HUES48 (cell line): Measurements from ENCODE around the gene GLMP.

Source experiments
- H3K27ac ChIP-seq: one replicate; pipeline ENCODE4 v1.7.0; 2013; ENCODE audit warnings: low read depth, low read length, inconsistent platforms
- H3K27me3 ChIP-seq: 2 replicates; pipeline ENCODE4 v1.6.1; 2013; ENCODE audit warnings: mild to moderate bottlenecking, low read length; ENCODE audit not compliant: control insufficient read depth, insufficient read depth
- H3K36me3 ChIP-seq: 2 replicates; pipeline ENCODE4 v1.6.1; 2013; ENCODE audit warnings: low read length; ENCODE audit not compliant: control insufficient read depth, insufficient read depth
- H3K4me1 ChIP-seq: 2 replicates; pipeline ENCODE4 v1.6.1; 2013; ENCODE audit warnings: mild to moderate bottlenecking, low read length; ENCODE audit not compliant: control insufficient read depth, insufficient read depth
- H3K4me3 ChIP-seq: 2 replicates; pipeline ENCODE4 v1.5.1; 2013; ENCODE audit warnings: mild to moderate bottlenecking, low read depth, low read length
- H3K9ac ChIP-seq: 2 replicates; pipeline ENCODE4 v1.6.1; 2013; ENCODE audit warnings: mild to moderate bottlenecking, low read depth, low read length, moderate library complexity
- H3K9me3 ChIP-seq: 2 replicates; pipeline ENCODE4 v1.6.1; 2013; ENCODE audit warnings: low read length; ENCODE audit not compliant: control insufficient read depth, insufficient read depth

Gene GLMP

GRCh38 chr1:156316909-156317308 is 21.4 kb upstream of the GLMP start:
- H3K4me1 ChIP-seq: no peaks in the 10 kb centered on the region
- no peaks in the 10 kb centered on the region for H3K27me3 ChIP-seq
- H3K9me3 ChIP-seq: no peaks in the 10 kb centered on the region
- H3K36me3 ChIP-seq: peaks cover 95% of the 10 kb centered on the region
- H3K4me3 ChIP-seq: no peak overlapping the region
- no peak overlapping the region for H3K9ac ChIP-seq
- no peak overlapping the region for H3K27ac ChIP-seq

- Histone ChIP-seq H3K4me1 (no peaks in the 10 kb centered on the region), H3K27me3 (no peaks in the 10 kb centered on the region), H3K27ac (no peak overlapping the region), H3K4me3 (no peak overlapping the region), H3K9ac (no peak overlapping the region), H3K36me3 (peaks cover 91% of the 10 kb centered on the region), H3K9me3 (no peaks in the 10 kb centered on the region)
Observed at GRCh38 chr1:156310962-156311361, 15.5 kb upstream of the GLMP start.

GRCh38 chr1:156308078-156308477 is 12.6 kb upstream of the GLMP start:
- Histone ChIP-seq H3K27me3 (no peaks in the 10 kb centered on the region), H3K36me3 (peaks cover 77% of the 10 kb centered on the region), H3K27ac (no peak overlapping the region), H3K4me3 (no peak overlapping the region), H3K4me1 (no peaks in the 10 kb centered on the region), H3K9ac (no peak overlapping the region), H3K9me3 (no peaks in the 10 kb centered on the region)

GRCh38 chr1:156305215-156305614 is 9.7 kb upstream of the GLMP start:
- Histone ChIP-seq H3K4me1 (no peaks in the 10 kb centered on the region), H3K27me3 (no peaks in the 10 kb centered on the region), H3K9ac (no peak overlapping the region), H3K9me3 (no peaks in the 10 kb centered on the region), H3K27ac (no peak overlapping the region), H3K4me3 (no peak overlapping the region), H3K36me3 (peaks cover 50% of the 10 kb centered on the region)

- H3K27ac ChIP-seq: no peak overlapping the region
- H3K4me1 ChIP-seq: no peaks in the 10 kb centered on the region
- no peak overlapping the region for H3K4me3 ChIP-seq
- H3K9ac ChIP-seq: no peak overlapping the region
- H3K36me3 ChIP-seq: peaks cover 30% of the 10 kb centered on the region
- H3K27me3 ChIP-seq: no peaks in the 10 kb centered on the region
- H3K9me3 ChIP-seq: no peaks in the 10 kb centered on the region
Observed at GRCh38 chr1:156303241-156303640, 7.8 kb upstream of the GLMP start.

- Histone ChIP-seq H3K4me1 (no peaks in the 10 kb centered on the region), H3K36me3 (0 out of 2 replicates have a peak, but pooled peaks cover 3% of the 10 kb centered on the region), H3K9ac (no peak within 1 kb of the TSS), H3K27me3 (no peaks in the 10 kb centered on the region), H3K9me3 (no peaks in the 10 kb centered on the region), H3K27ac (no peak within 1 kb of the TSS), H3K4me3 (no peak within 1 kb of the TSS)
Observed at GRCh38 chr1:156298852-156299357, 3.4 kb upstream of the GLMP start, which contains the start of gene VHLL. TSS of gene VHLL (minus strand) at chr1:156299307. CDS start at chr1:156299189, 118 bp downstream.

GRCh38 chr1:156293895-156294294 is 1.6 kb downstream of the GLMP start:
- Histone ChIP-seq H3K4me3 (no peak overlapping the region), H3K9ac (no peak overlapping the region), H3K27ac (no peak overlapping the region), H3K9me3 (no peaks in the 10 kb centered on the region), H3K4me1 (no peaks in the 10 kb centered on the region), H3K27me3 (no peaks in the 10 kb centered on the region), H3K36me3 (peaks cover 12% of the 10 kb centered on the region)

- H3K27me3 ChIP-seq: no peaks in the 10 kb centered on the region
- no peak overlapping the region for H3K9ac ChIP-seq
- no peak overlapping the region for H3K4me3 ChIP-seq
- H3K9me3 ChIP-seq: no peaks in the 10 kb centered on the region
- no peak overlapping the region for H3K27ac ChIP-seq
- H3K4me1 ChIP-seq: no peaks in the 10 kb centered on the region
- peaks cover 12% of the 10 kb centered on the region for H3K36me3 ChIP-seq
Observed at GRCh38 chr1:156293098-156293434, 2.4 kb downstream of the GLMP start.

GRCh38 chr1:156291226-156292061 is 4.0 kb downstream of the GLMP start:
- H3K4me3 ChIP-seq: peak overlapping the region; percentile 72
- no peaks in the 10 kb centered on the region for H3K9me3 ChIP-seq
- H3K27me3 ChIP-seq: no peaks in the 10 kb centered on the region
- no peak overlapping the region for H3K9ac ChIP-seq
- no peaks in the 10 kb centered on the region for H3K4me1 ChIP-seq
- H3K27ac ChIP-seq: peak overlapping the region; percentile 49
- H3K36me3 ChIP-seq: peaks cover 12% of the 10 kb centered on the region

- H3K4me1 ChIP-seq: no peaks in the 10 kb centered on the region
- H3K4me3 ChIP-seq: no peak overlapping the region
- no peaks in the 10 kb centered on the region for H3K9me3 ChIP-seq
- H3K27me3 ChIP-seq: no peaks in the 10 kb centered on the region
- no peak overlapping the region for H3K9ac ChIP-seq
- peaks cover 12% of the 10 kb centered on the region for H3K36me3 ChIP-seq
- H3K27ac ChIP-seq: no peak overlapping the region
Observed at GRCh38 chr1:156289857-156290256, 5.6 kb downstream of the GLMP start.

GRCh38 chr1:156286061-156286460 is 9.4 kb downstream of the GLMP start:
- H3K9me3 ChIP-seq: no peaks in the 10 kb centered on the region
- H3K27ac ChIP-seq: no peak overlapping the region
- peaks cover 13% of the 10 kb centered on the region for H3K4me1 ChIP-seq
- H3K27me3 ChIP-seq: no peaks in the 10 kb centered on the region
- H3K9ac ChIP-seq: no peak overlapping the region
- no peaks in the 10 kb centered on the region for H3K36me3 ChIP-seq
- no peak overlapping the region for H3K4me3 ChIP-seq
